ENCODE results near the gene SDR42E1.

DNA sequence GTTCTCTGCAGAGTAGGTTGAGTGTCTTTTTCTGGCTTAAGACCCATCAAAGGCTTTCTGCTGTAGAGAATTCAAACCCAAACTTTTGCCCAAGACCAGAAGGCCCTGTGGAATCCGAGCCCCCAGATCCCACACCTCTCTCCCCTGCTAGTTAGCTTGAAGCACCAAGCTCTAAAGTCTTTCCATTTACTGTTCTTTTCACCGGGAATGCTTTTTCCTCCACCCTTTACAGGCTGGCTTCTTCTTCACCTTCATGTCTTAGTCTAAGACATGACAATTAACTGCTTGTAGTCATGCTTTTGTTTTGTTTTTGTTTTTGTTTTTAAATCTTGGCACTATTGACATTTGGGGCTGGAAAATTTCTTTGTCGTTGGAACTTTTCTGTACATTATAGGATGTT is 39.2 kb upstream of the SDR42E1 start:
- TF ChIP-seq CTCF (IDR thresholded peaks at IDR 0.05) (no peak), EP300 (IDR thresholded peaks at IDR 0.05) (no peak), MYC (IDR thresholded peaks at IDR 0.05; ENCODE audit: borderline replicate concordance, low read length) (no peak), POLR2AphosphoS2 (conservative IDR thresholded peaks at IDR 0.05; ENCODE audit: low read length) (no peak), POLR2A (IDR thresholded peaks at IDR 0.05; ENCODE audit: low read length) (no peak), REST (IDR thresholded peaks at IDR 0.05) (no peak), HOXA7 (CRISPR knock-in tag; IDR thresholded peaks at IDR 0.05) (no peak), ZNF302 (CRISPR knock-in tag; IDR thresholded peaks at IDR 0.05) (no peak), ZFP36 (IDR thresholded peaks at IDR 0.05; ENCODE audit: borderline replicate concordance, partially characterized antibody) (no peak), USF2 (IDR thresholded peaks at IDR 0.05) (no peak), BHLHE40 (IDR thresholded peaks at IDR 0.05; ENCODE audit: low read depth, low read length) (no peak), KDM5A (IDR thresholded peaks at IDR 0.05) (no peak), HDAC2 (IDR thresholded peaks at IDR 0.05) (no peak)
